Gastrocnemius medialis (tissue), 4 donors: ENCODE results near the gene GPR146. TPM values are rescaled to one million over a fixed set of nuclear protein-coding genes. Genes with fewer than 3 reads are reported as not detected.
A peak's percentile ranks its signal among the peaks of the same experiment; 100 is the strongest.
"Not testable (repeated sequence)": the region's sequence is repeated elsewhere in the genome, so short reads cannot be mapped to it uniquely, and the experiment has no call there.

Experiments used
- ATAC-seq, 2 donors: fragments of 150-250 bp; one replicate each; pipeline ENCODE4 v1.9.1; 2016
- DNase-seq, 2 donors: peaks; one replicate each; pipeline ENCODE4 v3.0.0-alpha.2; 2019
- H3K27ac ChIP-seq, 4 donors: fragments of 200-600 bp; sonication (generic); 1 replicate in 1 of 4; 2 replicates in 3 of 4; pipeline ENCODE4 v1.5.1; 2016 to 2018; ENCODE audit warnings: mild to moderate bottlenecking in 2 of 4, moderate library complexity in 1 of 4
- H3K27me3 ChIP-seq, 3 donors: fragments of 200-600 bp; sonication (generic) in 2 of 3; 1 replicate in 1 of 3; 2 replicates in 2 of 3; pipeline versions ENCODE4 v1.5.1 to v1.6.0; 2016 to 2019; ENCODE audit warnings: mild to moderate bottlenecking in 1 of 3, moderate library complexity in 1 of 3
- H3K36me3 ChIP-seq, 2 donors: fragments of 200-600 bp; sonication (generic) in 1 of 2; one replicate each; pipeline ENCODE4 v1.5.1; 2017 to 2018
- H3K4me1 ChIP-seq, 2 donors: fragments of 200-600 bp; sonication (generic) in 1 of 2; one replicate each; pipeline ENCODE4 v1.5.1; 2016 to 2017; ENCODE audit warnings: mild to moderate bottlenecking in 2 of 2
- H3K4me3 ChIP-seq, 4 donors: fragments of 200-600 bp; sonication (generic) in 3 of 4; 1 replicate in 1 of 4; 2 replicates in 3 of 4; pipeline ENCODE4 v1.5.1; 2016 to 2019; ENCODE audit warnings: mild to moderate bottlenecking in 2 of 4
- H3K9me3 ChIP-seq, 3 donors: fragments of 200-600 bp; sonication (generic) in 2 of 3; 1 replicate in 1 of 3; 2 replicates in 2 of 3; pipeline ENCODE4 v1.5.1; 2016 to 2019
- CTCF ChIP-seq, 5 experiments: fragments of 450-650 bp in 3 of 5; fragments of 200-600 bp in 2 of 5; sonication (generic) in 2 of 5; IDR thresholded peaks in 4 of 5; conservative IDR thresholded peaks in 1 of 5; 1 replicate in 4 of 5; 2 replicates in 1 of 5; pipeline ENCODE4 v1.5.1; 2016 to 2019; ENCODE audit warnings: antibody characterized with exemption in 5 of 5, mild to moderate bottlenecking in 3 of 5, moderate library complexity in 3 of 5
- POLR2A ChIP-seq, 2 donors: fragments of 450-650 bp; IDR thresholded peaks; one replicate each; pipeline ENCODE4 v1.6.1; 2017; ENCODE audit warnings: antibody characterized with exemption in 2 of 2, mild to moderate bottlenecking in 2 of 2, moderate library complexity in 2 of 2
- in situ Hi-C, 4 donors: fragments of 200-750 bp; cut with MboI; loops; one replicate each; pipeline versions ENCODE4 v1.15.0 to v1.8.0; 2017; ENCODE audit warnings: low sequenced_read_pairs in 4 of 4
- intact Hi-C: fragments of 100-400 bp; cut with DNase I; formaldehyde crosslinking; loops from one replicate; pipeline ENCODE4 v1.15.1; 2023; ENCODE audit warnings: low total_unique reads
- total RNA-seq, 4 donors: library from RNA; depleted of rRNA; stranded (reverse); fragments of >200 nt; gene quantifications; one replicate each; pipeline versions ENCODE4 v1.1.0 to v1.2.3, GENCODE V29; 2016

The GPR146 gene
- total RNA-seq, 4 donors from 2014 or later, result 23.3 to 43.8 (median 29.5) TPM

- TF ChIP-seq POLR2A (IDR thresholded peaks at IDR 0.05) (no peak), CTCF (IDR thresholded peaks at IDR 0.05 in 4 of 5, conservative IDR thresholded peaks at IDR 0.05 in 1 of 5) (no peak)
- in situ Hi-C loops, result no loop called here
- Histone ChIP-seq H3K27ac (no peak overlapping the region), H3K4me3 (no peak overlapping the region), H3K9me3 (no peaks in the 10 kb centered on the region), H3K27me3 (no peaks in the 10 kb centered on the region), H3K4me1 (peaks cover 8% of the 10 kb centered on the region in 2 donors), H3K36me3 (no peaks in the 10 kb centered on the region)
- intact Hi-C loops, result no loop called here
- no peak for ATAC-seq
- no peak for DNase-seq
Measured at GRCh38 chr7:1073142-1073977, 29.0 kb downstream of the GPR146 start.

GRCh38 chr7:1074018-1074417 lies 29.7 kb downstream of the GPR146 start:
- DNase-seq, in situ Hi-C loops, intact Hi-C loops, H3K4me1 ChIP-seq, H3K27me3 ChIP-seq, H3K9me3 ChIP-seq, H3K36me3 ChIP-seq, H3K27ac ChIP-seq, ATAC-seq, H3K4me3 ChIP-seq: not testable (repeated sequence)

GRCh38 chr7:1074593-1075431 lies 30.5 kb downstream of the GPR146 start:
- DNase-seq (no peak), ATAC-seq (no peak)
- Histone ChIP-seq H3K27me3 (no peaks in the 10 kb centered on the region), H3K4me3 (no peak overlapping the region), H3K36me3 (no peaks in the 10 kb centered on the region), H3K4me1 (peaks cover 8% of the 10 kb centered on the region in 2 donors), H3K27ac (no peak overlapping the region), H3K9me3 (no peaks in the 10 kb centered on the region)
- intact Hi-C loops, result no loop called here
- no peak for TF ChIP-seq POLR2A (IDR thresholded peaks at IDR 0.05)
- TF ChIP-seq CTCF (IDR thresholded peaks at IDR 0.05 in 4 of 5, conservative IDR thresholded peaks at IDR 0.05 in 1 of 5), result no peak
- in situ Hi-C loops, result no loop called here

- H3K27ac ChIP-seq, result peak overlapping the region in 3 of 4 donors; percentile 5 to 59 (median 53)
- peaks cover 8 to 14% of the 10 kb centered on the region in 2 donors for H3K4me1 ChIP-seq
- DNase-seq (no peak), ATAC-seq (peak in 1 of 2 donors; percentile 53)
- intact Hi-C loops, result no loop called here
- no peaks in the 10 kb centered on the region for H3K9me3 ChIP-seq
- TF ChIP-seq CTCF (IDR thresholded peaks at IDR 0.05 in 4 of 5, conservative IDR thresholded peaks at IDR 0.05 in 1 of 5), result no peak
- TF ChIP-seq POLR2A (IDR thresholded peaks at IDR 0.05), result no peak
- in situ Hi-C loops, result no loop called here
- peak overlapping the region in 3 of 4 donors; percentile 11 to 22 (median 13) for H3K4me3 ChIP-seq
- no peaks in the 10 kb centered on the region for H3K36me3 ChIP-seq
- no peaks in the 10 kb centered on the region for H3K27me3 ChIP-seq
Measured at GRCh38 chr7:1076184-1077072, 32.1 kb downstream of the GPR146 start.
